HG03442 (cell line): Measurements from ENCODE around the gene RPGRIP1L.
"Not testable (repeated sequence)": the region's sequence is repeated elsewhere in the genome, so short reads cannot be mapped to it uniquely, and the experiment has no call there.

Source experiments
- ATAC-seq: cut with Tn5 transposase; IDR thresholded peaks from one replicate; pipeline ENCODE4 v1.9.1; 2021; ENCODE audit warnings: mild to moderate bottlenecking, moderate library complexity; ENCODE audit not compliant: unreplicated experiment

RPGRIP1L gene

DNA sequence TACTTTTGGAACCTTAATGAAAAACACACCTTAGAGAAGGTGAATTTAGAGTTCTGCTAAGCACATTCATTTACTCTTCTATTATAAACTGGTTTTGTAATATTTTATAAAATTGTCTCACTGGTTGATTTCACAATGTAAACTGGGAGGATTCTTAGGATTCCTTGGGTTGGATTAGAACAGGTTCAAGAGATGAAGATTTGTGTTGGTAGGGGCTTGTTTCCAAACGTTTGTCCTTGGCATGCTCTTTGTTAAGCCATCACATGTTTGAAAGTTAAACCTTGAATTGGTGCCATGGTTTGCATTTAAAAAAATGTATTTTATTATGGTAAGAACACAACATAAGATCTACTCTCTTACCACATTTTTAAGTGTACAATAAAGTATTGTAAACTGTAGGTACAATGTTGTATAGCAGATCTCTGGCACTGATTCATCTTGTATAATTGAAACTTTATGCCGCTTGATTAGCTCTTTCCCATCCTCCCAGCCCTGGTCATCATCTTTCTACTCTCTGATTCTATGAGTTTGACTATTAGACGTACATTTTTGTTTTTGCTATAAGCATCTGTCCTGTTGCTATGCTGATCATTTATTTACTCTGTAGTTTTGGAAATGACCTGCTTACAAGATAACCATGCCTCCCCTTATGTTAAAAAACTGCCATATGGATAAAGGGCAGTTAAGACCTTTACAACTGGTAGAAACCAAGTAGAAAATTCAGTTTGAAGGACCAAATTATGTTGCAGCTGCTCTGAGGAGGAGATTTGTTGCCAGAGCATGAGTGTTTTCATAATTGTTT is 9.9 kb upstream of the RPGRIP1L start:
- ATAC-seq, result no peak

DNA sequence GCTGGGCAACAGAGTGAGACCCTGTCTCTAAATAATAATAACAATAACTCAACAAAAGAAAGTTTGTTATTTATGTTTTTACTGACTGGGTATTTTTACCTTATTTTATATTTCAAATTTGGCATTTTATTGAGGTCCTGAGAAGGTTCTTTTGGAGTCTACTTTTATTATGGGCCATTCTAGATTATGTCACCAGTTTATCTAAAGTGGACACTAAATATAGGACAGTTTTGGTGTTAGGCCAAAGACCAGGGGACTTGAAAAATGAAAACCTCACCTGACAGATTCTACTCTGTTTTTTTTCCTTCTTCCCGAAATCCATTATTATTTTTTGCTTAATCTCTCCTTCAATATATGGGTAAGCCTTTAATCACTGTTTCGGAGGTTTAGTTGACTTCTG is 8.4 kb upstream of the RPGRIP1L start:
- ATAC-seq, result no peak

DNA sequence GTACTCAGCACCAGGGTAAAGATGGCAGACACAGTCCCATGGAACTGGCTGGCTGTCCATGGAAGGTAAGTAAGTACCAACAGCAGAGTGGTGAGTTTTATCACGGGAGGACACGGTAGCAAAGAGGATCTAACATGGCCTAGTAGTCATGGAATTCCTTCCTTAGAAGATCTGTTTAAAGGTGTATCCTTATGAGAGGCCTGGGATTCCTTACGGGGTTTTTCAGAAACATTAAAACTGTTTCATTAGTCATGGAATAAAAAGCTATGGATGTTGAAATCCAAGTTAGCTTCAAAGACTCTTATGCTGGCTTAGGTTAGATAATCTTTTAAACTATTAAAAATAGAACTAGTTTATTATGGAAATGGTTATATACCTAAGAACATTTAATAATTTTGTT is 7.7 kb upstream of the RPGRIP1L start:
- no peak for ATAC-seq

DNA sequence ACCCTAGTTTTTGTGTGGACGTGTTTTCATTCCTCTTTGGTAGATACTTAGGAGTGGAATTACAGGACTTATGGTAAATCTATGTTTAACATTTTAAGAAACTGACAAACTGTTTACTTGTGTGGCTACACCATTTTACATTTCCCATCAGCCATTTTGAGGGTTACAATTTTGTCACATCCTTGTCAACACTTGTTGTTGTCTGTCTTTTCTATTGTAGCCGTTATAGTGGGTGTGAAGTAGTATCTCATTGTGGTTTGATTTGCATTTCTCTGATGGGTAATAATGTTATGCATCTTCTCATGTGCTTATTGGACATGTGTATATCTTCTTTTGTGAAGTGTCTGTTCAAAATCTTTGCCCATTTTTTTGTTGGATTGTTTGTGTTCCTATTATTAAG is 4.8 kb upstream of the RPGRIP1L start:
- no peak for ATAC-seq

DNA sequence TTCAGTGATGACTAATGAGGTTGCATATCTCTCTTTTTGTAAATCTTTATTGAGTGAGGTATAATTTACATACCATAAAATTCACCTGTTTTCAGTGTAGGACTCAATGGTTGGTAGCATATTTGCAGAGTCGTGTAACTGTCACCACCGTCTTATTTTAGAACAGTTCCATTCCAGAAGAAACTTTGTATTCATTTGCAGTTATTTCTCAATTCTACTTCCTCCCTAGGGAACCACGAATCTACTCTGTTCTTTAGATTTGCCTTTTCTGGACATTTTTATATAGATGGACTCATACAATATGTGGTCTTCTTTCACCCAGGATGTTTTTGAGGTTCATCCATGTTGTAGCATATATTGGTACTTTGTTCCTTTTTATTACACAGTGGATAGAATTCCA is 4.0 kb upstream of the RPGRIP1L start:
- no peak for ATAC-seq

DNA sequence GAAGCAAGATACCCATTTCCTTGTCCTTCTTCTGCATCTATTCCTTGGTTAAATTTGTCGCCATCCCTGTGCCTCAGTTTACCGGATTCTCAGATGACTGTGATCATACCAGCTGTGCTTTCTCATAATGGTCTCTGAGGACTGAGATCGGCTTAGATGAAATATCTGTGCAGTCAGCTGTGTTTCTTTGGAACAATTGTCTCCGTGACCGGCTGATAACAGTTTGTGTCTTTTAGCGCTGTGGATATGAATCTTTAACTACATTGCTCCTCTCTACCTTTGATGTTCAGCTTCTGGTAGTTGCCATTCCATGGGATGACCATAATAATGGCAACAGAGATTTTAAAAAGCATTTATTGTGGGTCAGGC is 770 bp upstream of the RPGRIP1L start:
- no peak for ATAC-seq

DNA sequence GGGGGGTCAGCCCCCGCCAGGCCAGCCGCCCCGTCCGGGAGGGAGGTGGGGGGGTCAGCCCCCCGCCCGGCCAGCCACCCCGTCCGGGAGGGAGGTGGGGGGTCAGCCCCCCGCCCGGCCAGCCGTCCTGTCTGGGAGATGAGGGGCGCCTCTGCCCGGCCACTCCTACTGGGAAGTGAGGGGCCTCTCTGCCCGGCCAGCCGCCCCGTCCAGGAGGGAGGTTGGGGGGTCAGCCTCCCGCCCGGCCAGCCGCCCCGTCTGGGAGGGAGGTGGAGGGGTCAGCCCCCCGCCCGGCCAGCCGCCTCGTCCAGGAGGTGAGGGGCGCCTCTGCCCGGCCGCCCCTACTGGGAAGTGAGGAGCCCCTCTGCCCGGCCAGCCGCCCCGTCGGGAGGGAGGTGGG is 5.4 kb downstream of the RPGRIP1L start:
- ATAC-seq, result not testable (repeated sequence)

DNA sequence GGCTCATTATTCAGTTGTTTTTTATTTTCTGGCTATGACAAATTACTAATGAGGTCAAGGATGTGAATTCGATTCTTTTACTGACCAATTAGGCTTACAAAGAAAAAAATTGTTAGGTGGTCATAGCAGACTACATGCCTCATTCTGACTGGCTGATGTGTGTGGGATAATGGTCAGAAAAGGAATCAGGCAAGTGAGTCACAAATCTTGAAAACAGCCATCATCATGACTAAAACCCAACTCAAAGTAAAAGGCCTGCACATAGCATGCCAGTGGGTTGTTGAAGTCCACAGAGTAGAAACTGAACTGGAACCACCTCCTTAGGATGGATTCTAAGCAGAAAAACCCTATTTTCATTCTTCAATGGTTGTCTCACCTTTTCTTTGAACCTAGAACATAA is 8.6 kb downstream of the RPGRIP1L start:
- no peak for ATAC-seq

DNA sequence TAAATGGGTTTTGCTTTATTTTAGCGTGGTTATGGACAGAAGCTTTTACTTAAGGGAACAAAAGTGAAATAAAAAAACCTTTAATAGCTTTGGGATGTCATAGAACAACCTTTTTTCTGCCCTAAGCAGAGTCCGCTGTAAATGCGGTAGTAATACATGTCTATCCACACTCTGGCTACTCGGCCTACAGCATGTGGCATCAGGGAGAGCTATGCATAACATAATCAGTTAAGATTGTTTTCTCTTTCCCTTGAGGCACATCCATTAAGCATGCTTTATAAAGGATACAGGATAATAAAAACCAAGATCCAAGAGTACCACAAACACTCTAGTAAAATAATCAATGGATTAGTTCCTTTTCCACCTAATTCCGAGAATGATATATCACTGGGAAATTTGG is 10.3 kb downstream of the RPGRIP1L start:
- ATAC-seq, result no peak

DNA sequence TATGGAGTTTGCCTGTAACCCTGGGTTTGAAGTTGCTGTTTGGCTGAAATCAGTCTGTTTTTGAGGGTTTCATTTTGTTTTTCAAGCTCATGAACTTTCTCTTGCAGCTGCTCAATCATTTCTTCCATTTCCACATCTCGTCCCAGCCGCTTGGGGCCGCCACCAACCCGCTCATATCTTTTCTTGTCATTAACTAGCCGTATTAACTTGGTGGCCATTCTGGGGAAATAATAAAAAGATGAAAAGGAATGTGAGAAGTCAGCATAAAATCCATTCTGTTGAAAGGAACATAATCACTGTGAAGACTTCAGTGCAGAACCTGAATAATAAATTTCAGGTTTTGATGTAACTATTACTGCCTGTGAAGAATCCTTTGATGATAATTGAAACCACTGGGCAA is 11.5 kb downstream of the RPGRIP1L start:
- ATAC-seq, result no peak

DNA sequence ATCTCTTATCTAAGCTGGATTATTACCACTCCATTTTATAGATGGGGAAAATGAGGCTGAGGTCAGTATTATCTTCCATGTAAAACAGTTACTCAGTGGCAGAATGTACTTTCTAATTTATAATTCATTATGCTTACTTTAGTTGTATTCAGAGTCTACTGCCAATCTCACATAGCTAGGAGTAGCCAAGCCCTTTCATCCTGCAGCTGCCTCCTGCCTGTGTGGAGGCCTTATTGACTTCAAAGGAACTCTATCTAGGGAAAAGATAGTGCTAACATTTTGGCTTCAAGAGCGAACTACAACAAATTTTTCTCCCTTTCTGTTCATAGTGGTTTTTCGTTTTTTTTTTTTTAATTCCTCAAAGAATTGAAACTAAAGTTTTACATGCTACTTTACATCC is 12.9 kb downstream of the RPGRIP1L start:
- no peak for ATAC-seq

DNA sequence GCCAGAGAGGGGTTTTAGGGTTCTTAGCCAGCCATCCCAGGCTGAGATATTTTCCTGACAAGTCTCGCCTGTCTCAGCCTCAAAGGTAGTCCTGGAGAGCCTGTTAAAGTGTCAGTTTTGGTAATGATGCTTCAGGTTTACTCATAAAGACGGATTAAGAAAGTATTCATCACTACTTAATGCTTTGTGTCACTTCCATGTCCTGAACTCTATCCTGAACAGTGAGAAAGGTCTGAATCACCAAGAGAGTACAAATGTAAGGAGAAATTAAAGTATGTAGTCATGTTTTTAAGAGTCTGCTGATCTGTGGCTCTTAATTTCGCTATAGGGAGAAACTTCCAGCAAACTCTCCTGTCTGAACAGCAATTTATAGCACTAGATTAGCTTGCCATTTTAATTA is 14.0 kb downstream of the RPGRIP1L start:
- no peak for ATAC-seq

DNA sequence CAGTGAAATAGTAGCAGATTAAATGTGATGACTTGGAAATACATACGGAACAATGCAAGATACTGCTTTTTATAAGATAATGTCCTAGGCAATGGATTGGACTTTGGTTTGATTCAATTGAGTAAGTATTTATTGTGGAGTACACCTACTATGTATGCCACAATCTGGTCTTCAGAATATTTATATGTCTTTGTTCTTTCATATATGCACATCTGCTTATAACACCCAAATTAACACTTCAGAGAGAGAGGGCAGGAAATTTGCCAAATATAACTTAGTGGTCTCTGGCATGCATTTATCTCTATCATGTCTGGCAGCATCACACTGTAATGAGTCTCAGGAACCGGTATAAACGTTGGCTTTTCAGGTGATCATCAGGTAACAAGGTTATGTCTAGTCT is 16.9 kb downstream of the RPGRIP1L start:
- ATAC-seq, result no peak

DNA sequence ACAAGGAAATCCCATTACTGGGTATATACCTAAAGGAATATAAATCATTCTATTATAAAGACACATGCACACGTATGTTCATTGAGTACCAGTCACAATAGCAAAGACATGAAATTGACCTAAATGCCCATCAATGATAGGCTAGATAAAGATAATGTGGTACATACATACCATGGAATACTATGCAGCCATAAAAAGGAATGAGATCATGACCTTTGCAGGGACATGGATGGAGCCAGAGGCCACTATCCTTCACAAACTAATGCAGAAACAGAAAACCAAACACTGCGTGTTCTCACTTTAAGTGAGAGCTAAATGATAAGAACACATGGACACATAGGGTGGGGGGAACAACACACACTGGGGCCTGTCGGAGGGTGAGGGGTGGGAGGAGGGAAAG is 18.3 kb downstream of the RPGRIP1L start:
- ATAC-seq, result not testable (repeated sequence)

DNA sequence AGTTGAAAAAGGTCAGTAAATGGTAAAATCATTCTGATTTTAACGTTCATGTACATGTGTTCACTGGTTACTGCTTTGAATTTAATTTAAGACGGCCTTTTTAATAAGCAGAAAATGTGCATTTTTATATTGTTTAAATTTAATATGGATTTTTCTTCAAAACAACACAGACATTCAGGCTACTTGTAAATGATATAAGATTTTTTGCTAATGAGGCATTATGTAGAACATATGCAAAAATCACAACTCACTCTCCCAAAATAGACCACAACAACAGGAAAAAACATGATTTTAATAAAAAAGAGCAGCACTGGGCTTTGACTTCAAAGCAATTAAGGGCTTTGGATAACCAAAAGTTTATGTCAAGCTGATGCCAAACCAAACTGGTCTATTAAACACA is 22.3 kb downstream of the RPGRIP1L start:
- no peak for ATAC-seq

DNA sequence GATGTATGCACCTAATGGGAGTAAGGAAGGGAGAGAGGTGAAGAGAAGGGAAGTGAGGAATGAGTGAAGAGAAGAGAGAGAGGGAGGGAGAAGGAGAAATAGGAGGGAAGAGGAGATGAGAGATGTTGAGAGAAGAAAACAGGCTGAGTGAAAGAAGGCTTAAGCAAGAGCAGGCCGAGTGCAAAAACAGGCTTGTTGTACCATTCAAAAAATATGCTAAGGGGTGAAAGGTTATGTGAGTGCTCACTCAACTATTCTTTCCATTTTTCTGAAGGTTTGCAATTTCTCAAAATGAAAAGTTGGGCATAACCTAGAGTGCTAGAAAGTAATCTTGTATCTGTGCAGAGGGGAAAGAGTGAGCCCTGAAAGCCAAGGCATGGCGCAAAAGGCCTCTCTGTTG is 22.9 kb downstream of the RPGRIP1L start:
- no peak for ATAC-seq

DNA sequence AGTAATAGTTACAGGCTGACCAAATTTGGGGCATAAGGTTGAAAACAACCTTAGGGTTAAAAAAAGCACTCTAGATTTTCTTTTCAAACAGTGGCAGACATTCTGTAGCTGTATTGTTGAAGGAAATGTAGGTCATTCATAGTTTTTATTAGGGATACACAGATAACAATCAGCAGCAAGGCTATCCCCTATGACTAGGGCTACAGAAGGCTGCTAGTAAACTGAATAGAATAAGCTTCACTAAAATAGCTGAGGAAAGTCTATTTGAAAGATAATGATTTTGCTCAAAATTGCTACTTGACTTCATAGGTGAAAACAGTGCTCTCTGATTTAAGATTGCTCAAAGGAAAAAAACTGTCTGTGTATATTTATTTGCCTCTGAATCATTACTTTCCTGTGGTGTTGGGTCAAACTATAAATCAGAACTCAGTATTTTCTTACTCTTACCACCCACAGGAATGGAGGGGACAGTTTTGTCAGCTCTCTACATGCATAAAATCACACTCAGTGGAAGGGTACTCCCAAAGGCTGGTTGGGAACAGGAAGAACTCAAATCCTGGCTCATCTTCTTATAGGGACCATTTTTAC is 24.8 kb downstream of the RPGRIP1L start:
- ATAC-seq, result no peak

DNA sequence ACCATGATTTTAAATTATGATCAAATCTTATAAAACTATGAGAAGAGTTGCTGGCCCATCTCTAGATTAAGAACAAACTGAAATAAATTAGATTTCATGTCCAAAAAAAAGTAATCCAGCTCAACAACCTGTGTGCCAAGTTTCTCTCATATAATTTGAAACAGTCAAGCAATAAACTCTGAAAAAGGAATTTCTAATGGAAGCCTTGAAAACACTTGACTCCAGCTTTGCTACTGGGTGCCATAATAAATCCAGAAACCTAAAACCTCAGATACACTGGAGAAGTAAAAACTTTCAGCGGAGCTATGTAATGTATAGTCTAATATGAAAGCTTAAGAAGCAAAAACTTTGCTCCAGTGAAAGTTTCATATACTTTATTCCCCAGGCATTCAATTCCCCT is 25.5 kb downstream of the RPGRIP1L start:
- ATAC-seq, result no peak

DNA sequence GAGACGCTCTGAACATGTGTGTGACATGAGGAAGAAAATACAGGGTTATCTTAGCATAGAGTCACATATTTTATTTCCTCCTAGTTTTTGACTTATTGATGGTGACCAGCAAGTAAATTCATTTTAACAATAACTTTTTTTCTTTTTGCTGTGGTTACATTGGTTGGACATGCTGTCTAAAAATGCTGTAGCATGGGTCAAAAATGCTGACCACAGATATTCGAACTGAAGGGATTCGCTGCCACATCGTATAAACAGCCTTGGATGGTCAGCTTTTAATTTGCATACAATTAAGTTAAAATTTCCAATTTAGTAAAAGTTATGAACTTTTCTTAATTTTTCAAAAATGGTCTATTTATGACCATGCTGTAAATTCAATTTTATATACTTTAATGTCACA is 30.5 kb downstream of the RPGRIP1L start:
- no peak for ATAC-seq

DNA sequence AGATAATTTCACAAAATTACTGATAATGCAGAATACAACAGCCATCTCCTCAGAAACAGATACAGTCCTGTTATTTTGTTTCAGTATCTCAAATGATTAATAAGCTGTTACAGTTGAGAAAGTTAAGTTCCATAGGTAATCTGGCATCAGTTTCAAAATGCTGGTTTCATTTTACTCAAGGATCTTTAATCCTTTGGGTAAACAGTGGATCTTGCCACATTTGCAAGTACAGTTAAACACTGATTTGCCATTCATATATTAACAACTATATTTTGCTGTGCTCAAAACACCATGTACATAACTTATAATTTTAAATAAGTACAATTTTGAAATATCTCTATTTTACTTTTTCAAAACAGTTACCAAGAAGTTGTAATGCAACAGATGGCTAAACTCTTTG is 31.2 kb downstream of the RPGRIP1L start:
- no peak for ATAC-seq

DNA sequence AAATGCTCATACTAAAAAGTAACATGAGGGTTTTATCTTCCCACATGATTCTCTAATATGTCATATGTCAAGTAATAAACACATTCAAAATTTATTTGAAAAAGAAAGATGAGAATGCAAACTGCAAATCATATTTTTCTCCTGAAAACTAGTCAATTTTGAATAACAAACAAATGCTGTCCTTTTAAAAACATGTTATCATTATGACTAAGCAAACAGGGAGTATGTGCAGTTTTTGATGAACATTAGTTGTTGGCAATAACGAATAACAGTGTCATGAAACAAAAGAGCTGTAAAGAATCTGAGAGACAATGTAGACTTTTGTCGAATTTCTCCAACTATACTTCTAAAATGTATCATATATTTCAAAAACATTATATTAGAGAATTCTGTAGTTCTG is 34.8 kb downstream of the RPGRIP1L start:
- no peak for ATAC-seq

DNA sequence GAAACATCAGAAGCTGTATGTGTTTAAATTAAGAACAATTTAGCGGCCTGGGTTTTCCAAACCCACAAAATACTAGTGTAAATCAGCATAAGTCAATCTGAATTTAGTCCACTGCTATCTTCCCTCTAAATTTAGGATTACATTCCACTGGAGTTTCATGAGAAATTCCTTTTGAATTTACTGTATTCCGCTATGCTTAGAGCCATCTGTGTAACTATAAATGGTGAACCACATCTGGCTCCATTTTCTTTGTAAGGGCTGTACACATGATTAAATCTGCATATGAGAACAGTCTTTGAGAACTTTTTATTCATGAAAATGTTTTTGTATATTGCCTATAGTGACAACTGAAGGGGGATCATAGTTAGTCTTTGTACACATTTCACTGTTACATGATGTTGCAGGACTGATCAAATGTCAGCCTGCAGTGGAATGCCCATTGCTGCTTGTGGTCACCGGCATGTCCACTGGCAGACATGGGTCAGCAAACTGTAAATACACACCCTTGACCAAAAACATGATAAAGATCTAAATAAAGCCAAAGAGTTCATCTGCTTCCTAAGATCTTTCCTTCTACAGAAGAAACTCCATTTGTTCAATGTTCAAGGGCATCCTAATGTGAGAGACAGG is 36.8 kb downstream of the RPGRIP1L start:
- ATAC-seq, result no peak
